NCI-H1694 treated with DMSO at 0.1 percent for 48 hours (cell line): ENCODE results near the gene PLN.

Experiments
- DNase-seq: peaks from one replicate; lab custom pipeline; 2025; lab: John Stamatoyannopoulos, UW

PLN gene

DNA sequence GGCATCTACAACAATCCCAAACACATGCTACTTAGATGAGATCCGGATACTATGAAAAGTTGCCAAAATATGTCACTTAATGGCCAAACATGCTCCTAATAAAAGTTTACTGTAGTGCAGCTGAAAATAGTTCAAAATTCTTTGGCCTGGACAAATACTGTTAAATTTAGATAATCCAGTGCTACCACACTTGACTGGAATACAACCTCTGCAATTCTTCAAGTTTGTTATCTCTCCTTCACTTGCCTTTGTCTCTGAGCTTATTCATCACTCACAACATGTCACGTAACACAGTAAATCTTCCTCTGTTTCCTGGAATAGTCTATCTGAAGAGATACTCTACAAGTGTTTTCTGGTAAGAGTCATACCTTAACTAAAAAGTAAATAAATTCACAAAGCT lies 10.5 kb upstream of the PLN start:
- no peak for DNase-seq

DNA sequence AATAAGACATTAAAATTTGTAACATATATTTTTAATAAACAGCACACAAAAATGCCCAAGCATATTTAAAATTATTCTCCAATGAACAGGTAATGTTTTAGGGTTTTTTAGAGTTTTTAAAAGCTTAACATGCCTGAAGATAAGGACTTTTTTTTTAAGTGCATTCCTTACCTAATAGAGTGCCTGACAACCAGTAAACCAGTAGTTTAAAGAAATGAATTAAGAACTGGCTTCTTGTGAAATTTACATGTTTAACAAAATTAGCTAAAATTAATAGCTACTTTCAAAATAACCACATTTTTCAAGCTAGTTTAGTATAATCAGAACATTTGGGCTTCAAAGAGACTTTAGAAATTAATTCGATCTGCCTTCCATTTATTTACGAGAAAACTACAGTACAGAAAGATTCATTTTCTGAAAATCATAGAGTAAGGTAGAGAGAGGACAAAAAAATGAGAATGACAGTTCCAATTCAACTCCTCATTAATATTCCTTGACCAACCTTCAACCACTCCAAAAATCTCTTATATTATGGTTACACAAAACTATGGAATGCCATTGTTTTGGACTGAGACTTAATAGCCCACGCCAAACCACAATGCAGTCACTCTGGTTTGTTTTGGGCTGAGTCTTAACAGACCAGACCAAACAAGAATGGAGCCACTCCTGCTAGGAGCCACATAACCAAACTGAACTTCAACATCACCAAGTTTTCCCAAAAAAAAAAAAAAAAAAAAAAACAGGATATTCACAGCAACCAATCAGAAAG lies 5.7 kb upstream of the PLN start:
- no peak for DNase-seq

DNA sequence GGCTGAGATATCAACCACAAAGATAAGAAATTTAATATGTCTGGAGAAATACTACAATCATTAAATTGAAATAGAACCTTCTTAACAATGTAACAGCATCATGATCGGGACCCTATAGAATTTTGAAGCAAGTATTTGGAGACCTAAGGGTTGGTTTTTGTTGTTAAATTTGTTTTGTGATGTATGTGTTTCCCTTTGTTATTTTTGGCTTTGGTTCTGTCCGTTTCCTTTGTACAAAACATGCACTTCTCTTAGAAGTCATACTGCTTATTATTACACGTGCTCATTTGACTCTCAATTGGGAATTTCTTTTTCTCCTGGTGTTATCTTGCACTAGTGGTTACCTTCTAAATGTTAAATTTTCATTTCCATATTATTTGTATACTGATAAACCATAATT lies 4.0 kb upstream of the PLN start:
- no peak for DNase-seq

DNA sequence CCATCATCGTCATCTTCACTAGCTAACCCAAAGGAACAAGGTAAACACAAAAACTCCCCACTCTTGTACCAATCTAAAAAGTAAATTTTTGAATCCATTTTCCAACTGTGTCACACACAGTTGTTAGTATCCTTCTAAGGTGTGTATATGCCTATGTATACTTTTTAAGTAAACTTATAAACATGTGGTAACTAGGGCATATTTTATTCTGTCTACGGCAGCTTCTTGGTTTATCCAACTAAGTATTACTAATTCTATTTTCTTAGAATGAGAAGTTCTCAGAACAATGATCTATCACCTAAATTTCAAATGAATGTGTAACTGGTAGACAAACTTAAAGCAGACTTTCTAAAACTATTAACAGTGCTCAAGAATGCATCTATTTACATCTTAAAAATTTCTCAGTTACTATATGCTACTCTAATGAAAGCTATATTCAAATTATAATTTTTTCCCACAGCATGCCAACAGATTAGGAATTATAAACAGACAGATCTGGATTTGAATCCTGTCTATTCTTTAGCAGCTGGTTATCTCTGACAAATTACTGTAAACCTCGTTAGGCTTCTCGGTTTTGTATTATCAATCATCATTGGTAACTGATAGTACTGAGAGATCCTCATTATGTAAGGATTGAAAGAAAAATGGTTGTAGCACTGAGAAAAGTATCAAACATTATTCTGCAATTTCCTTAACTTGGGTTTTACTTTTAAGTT lies 1.8 kb upstream of the PLN start:
- no peak for DNase-seq

DNA sequence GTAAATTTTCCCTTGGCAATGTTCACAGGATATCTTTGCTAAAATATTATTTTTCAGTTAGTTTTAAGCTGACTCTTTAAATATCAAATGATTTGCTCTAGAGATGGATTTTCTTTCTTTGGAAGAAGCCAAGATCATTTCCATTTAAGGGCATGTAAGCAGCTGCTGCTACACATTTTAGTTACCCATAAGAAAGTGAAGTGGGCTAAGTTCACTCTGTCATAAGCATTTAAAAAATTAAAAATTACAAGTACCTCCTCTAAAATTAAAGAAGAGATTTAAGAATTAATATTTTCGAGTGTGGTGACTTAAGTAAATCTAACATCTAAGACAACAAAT lies 1.2 kb upstream of the PLN start:
- DNase-seq: no peak

DNA sequence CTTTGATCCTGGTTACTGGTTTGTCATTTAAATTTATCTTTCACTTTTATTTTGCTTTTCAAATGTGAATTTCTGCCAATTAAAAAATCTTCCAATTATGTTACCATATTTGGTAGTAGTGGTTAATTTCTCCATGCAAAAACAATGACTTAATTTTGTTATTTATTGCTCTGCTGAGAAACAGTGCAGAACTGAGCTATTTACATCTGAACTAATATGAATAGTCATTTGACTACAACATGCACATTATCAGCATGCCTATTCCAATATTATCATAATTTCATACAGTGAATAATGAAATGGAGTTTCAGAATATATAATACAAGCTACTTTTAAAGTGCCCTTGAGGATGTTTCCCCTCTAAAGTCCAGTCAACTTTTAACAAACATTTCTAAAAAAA lies 517 bp downstream of the PLN start:
- no peak for DNase-seq

DNA sequence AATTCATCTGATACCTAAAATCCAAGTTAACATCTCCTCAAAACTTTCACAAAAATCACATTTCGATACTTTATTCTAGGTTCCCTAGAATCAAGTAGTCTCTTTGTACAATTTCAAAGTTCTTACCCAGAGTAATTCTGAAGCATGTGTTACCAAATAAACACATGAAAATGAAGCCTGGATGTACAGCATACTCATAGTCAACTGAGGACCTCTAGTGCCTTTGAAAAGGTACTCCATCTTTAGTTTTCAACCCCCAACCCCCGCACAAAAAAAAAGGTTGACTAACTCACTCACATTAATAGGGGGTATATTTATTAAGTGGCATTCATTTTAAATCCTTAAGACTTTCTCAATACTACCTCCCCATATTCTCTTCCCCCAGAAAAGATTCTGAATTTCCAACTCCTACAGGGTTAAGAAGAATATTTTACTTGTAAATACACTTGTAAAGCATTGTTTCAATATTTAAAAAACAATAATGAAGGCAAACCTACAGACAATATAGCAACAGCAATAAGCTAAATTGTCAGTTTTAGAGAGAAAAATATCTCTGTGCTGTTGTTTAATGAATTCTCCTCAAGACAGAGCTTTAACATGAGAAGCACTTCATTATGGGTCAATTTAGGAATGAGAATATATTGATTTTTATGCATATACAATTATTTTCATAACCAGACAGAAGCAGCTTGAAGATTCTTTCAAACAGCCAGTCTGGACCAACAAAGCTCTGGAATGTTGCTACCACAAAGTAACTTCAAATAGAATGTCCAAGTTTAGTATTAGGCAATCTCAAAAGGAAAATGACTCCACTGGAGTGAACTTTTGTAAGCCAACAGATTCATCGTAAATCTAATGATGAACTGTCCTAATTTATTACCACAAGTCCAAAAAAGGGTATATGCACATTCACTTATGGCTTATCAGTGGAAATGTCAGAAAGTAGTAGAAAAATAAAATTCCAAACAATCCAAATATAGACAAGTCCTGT lies 3.3 kb downstream of the PLN start:
- peak; percentile 43 for DNase-seq

DNA sequence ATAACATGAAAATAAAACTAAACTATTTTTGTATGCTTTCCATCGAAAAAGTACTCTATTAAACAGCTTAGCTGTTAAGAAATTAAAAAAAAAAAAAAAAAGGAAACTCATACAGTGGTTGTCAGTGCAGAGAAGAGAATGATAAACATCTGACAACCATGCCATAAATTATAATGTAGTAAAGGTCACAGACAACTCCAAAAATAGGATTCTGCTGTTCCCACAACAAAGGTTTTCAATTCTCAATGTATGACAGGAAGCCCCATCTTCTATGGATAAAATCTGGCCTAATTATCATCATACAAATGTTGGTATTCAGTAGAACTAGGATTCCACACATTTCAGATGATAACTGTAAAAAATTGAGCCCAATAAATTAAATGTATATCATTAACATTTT lies 5.0 kb downstream of the PLN start:
- DNase-seq: no peak

DNA sequence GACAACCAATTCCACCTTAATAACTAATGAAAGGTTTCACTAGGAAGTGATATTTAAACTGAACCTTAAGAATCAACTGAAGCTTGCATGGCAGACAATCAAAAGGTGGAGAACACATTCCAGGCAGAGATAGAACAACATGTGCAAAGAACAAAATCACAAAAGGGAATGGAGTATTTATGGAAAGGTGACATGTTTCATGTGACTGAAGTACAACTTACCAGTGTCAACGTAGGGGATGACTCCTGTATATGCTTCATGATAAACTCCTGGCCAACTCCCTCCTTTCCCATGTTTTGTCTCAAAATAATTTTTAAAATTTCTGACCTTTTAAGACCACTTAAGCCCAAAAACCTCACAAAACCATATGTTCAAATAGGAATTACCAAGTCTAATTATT lies 6.6 kb downstream of the PLN start:
- DNase-seq: no peak

DNA sequence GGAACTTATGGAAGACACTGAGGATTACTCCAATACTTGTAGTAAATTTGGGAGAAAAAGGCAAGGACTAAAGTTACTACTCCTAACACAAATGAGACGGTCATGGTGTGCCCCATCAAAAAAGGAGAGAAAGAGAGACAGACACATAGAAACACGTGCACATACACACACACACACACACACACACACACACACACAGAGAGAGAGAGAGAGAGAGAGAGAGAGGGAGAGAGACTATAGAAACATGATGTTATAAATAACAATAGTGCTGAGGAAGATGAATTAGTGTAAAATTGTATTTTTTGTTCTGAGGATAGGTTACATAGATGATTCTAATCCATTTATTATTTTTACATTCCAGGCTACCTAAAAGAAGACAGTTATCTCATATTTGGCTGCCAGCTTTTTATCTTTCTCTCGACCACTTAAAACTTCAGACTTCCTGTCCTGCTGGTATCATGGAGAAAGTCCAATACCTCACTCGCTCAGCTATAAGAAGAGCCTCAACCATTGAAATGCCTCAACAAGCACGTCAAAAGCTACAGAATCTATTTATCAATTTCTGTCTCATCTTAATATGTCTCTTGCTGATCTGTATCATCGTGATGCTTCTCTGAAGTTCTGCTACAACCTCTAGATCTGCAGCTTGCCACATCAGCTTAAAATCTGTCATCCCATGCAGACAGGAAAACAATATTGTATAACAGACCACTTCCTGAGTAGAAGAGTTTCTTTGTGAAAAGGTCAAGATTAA lies 10.5 kb downstream of the PLN start:
- DNase-seq: no peak

DNA sequence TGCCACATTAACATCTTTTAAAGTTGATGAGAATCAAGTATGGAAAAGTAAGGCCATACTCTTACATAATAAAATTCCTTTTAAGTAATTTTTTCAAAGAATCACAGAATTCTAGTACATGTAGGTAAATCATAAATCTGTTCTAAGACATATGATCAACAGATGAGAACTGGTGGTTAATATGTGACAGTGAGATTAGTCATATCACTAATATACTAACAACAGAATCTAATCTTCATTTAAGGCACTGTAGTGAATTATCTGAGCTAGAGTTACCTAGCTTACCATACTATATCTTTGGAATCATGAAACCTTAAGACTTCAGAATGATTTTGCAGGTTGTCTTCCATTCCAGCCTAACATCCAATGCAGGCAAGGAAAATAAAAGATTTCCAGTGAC lies 11.6 kb downstream of the PLN start:
- no peak for DNase-seq

DNA sequence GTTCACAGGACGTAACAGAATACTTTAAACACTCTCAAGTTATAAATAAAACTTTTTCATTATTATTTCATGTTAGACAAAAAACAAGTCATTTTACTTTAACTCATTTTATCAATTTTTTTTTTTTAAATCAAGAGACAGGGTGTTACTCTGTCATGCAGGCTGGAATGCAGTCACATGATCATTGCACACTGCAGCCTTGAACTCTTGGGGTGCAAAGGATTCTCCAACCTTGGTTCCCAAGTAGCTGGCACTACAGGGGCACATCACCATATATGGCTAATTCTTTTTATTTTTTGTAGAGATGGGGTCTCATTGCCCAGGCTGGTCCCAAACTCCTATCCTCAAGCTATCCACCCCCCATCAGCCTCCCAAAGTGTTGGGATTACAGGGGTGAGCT lies 14.2 kb downstream of the PLN start:
- no peak for DNase-seq

DNA sequence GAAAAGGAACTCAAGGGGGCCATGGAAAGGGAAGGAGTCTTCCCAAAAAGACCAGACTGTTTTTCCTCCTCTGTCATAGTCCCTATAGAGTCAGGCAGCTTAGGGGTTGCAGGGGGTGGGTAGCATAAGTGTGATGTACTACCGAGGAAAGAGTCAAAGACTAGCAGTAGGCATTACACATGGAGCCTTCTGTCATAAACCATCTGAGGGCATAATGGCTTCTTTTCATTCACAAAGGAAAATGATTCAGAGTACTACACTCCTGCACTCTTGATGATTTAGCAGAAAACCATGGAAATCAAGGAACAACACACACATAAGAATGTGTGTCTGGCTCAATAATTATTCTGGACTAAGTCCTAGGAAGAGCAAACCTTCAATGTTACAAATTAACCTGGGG lies 14.9 kb downstream of the PLN start:
- no peak for DNase-seq

DNA sequence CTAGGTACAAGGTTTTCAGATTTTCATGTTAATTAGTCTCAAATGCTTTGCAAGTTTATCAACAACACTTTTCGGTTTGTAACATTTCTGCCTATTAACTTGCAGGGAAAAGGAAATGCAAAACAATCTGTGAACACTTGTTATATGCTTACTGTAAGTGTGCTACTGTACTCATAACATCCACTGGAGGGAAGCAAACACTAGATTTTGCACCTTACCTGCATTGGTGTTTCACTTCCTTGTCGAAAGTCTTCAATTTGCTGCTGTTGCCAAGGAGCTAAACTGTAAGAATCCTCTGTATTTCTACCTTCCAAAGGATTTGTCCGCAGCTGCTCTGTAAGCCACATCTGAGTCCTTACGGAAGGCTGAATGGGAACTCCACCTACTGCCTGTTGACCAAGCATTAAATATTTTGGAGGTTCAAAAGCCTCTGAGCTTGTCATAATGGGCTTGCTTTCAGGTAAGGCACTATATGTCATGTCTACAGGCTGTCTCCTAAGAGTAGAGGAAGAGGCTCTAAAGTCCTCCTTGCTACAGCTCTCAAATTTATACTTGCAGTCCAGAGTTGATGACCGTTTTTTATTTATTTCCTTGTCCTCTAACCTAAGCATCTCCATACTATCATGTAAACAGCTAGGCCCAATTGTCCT lies 17.3 kb downstream of the PLN start:
- DNase-seq: peak; percentile 34

DNA sequence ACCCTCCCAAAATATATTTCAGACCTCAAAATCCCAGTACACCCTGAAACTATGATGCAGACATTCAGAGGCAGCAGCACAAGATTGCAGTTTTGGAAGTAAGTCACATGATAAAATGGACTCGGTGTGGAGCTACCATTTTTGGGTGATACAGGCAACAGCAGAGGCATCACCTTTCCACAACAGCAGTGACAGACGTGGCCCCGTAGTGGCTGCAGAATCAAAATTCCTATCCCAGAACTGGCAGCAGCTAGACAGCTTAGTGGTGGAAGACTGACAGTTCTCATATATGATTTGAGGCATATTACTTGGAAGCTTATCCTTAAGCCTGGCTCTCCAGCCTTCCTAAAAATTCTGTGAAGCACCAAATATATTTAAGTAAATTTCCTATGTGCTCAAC lies 19.9 kb downstream of the PLN start:
- DNase-seq: no peak

DNA sequence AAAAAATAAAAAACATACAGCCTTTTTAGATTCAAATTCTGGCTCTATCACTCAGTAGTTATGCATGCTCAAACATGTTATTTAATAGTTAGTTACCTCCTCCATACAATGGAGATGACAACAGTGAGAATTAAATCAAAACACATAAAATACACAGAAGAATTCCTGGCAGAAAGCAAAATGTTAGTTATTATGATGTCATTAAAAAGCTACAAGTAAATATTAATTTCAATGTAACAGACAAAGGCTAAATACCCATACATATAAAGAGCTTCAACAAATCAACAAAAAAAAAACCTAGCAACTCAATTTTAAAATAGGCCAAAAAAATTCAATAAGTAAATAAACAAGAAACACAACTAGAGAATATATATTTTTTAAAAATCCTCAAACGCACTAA lies 21.4 kb downstream of the PLN start:
- no peak for DNase-seq

DNA sequence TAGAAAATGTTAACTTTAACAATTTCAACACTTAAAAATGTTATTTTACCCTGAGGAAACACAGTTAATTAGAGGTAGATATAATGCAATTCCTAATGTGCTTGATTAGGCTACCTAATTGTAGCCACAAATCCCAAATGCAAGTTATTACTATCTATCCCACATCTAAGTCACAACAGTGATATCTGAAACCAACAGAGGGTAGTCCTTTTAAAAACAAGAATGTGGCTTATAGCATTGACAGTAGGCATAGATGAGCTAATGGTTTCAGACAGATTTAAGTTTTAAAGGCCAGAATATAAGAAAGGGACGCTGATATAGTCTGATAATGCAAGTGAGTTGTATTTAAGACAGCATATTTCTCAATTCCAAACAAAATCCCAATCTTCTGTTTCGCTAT lies 23.0 kb downstream of the PLN start:
- no peak for DNase-seq

DNA sequence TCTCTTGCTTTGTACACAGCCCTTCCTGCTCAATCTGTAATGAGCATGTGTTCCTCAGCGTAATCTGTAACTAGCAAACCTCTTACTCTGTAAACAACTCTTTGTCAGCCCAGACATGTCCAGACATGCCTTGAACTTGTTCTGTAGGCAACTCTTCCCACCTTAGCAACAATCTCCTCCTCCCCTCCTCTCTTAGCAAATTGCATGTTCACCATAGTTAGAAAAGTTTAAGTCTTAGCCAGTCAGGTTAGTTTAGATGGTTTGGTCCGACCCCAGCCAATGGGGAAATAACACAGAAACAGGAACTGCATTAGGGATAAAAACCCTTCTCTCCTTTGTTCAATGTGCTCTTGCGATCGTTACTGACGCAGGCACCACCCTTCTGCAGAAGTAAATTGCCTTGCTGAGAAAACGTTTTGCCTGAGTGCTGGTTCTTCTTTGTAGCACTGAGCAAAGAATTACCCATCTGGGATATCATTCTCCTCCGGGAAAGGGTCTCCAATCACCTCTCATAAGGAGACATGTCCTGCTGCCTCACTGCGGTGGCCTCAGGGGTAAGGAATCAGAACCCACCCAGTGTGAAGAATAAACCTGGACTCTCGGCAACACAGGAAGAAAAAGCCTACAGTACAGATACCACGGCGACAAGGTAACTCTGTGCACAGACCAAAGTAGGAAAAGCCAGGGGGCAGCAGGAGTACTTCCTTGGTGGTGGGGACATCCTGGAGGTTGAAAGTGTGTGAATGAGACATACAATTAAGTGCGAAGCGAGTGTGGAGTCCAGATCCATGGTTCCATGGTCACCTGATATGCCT lies 26.2 kb downstream of the PLN start:
- no peak for DNase-seq

DNA sequence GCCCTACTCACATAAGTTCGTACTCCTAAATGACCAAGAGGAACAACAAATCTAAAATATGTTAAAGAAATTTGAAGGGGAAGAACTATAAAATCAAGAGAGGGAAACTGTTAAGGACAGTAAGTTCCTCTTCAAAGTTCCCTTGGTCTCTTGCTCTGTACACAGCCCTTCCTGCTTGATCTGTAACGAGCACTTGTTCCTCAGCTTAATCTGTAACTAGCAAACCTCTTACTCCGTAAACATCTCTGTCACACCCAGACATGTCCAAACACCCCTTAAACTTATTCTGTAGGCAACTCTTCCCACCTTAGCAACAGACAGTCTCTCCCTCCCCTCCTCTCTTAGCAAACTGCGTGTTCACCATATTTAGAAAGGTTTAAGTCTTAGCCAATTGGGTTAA lies 29.9 kb downstream of the PLN start:
- DNase-seq: no peak

DNA sequence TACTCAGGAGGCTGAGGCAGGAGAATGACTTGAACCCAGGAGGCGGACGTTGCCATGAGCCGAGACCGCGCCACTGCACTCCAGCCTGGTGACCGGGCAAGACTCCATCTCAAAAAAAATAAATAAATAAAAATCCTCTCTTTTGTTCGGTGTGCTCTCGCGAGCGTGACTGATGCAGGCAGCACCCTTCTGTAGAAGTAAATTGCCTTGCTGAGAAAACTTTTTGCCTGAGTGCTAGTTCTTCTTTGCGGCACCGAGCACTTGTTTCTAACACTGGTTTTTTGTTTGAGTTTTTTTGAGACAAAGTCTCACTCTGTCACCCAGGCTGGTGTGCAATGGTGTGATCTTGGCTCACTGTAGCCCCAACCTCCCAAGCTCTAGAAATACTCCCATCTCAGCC lies 30.5 kb downstream of the PLN start:
- no peak for DNase-seq

DNA sequence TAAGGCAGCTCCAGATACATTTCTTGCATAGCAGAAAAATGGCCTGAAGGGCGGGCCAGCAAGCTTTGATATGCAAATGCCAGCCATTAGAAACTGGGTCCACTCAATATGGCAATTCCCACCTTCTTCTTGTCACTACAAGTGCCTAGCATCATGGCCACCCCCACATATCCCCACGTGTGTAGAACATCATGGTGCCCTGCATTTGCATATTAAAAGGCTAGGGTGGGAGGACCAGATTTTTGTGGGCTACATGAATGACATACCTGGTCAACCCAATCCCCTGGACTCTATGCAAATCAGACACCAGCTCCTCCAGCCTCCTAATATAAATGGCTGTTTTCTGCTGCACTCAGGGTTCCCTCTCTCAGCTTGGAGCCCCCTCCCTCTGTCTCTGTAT lies 31.7 kb downstream of the PLN start:
- no peak for DNase-seq
